ENCODE results near the gene UACA. TPM values are rescaled to one million over a fixed set of nuclear protein-coding genes. Genes with fewer than 3 reads are reported as not detected.
"Not testable (repeated sequence)": the region's sequence is repeated elsewhere in the genome, so short reads cannot be mapped to it uniquely, and the experiment has no call there.

Gene UACA
- total RNA-seq, 4 donors from 2014 or later: 63.9 to 119 (median 92.4) TPM

DNA sequence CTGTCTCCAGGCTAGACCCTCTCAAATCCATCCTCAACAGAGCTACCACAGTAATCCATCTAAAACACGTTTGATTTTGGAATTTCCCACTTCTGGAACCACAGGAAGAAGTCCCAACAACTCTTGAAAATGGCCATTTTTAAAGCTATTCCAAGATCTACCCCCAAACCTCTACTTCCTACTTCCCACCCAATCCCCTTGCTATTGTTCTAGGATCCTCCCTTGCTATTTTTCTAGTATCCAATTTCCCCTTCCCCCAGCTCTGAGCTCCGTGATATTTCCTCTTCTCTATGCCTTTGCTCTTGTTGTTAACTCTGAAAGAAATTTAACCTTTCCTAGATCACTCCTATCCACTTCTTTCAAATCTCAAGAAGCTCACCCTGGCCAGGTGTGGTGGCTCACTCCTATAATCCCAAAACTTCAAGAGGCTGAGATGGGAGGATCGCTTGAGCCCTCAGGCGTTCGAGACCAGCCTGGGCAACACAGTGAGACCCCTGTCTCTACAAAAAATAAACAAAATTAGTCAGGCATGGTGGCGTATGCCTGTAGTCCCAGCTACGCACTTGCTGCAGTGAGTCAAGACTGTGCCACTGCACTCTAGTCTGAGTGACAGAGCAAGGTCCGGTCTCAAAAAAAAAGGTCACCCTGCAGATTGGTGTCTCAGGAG, 13.0 kb downstream of the UACA start:
- Histone ChIP-seq H3K27ac (no peak overlapping the region), H3K4me3 (replicated peaks in 1 of 3) (no peak overlapping the region), H3K27me3 (no peaks in the 10 kb centered on the region), H3K4me1 (peaks cover 13 to 27% of the 10 kb centered on the region in 2 donors), H3K9me3 (no peaks in the 10 kb centered on the region), H3K36me3 (no peaks in the 10 kb centered on the region)
- DNase-seq: no peak
- 82 to 86% methylated on average over 8 of the region's 8 CpGs for WGBS, 2 donors
- TF ChIP-seq, protein P1, sequence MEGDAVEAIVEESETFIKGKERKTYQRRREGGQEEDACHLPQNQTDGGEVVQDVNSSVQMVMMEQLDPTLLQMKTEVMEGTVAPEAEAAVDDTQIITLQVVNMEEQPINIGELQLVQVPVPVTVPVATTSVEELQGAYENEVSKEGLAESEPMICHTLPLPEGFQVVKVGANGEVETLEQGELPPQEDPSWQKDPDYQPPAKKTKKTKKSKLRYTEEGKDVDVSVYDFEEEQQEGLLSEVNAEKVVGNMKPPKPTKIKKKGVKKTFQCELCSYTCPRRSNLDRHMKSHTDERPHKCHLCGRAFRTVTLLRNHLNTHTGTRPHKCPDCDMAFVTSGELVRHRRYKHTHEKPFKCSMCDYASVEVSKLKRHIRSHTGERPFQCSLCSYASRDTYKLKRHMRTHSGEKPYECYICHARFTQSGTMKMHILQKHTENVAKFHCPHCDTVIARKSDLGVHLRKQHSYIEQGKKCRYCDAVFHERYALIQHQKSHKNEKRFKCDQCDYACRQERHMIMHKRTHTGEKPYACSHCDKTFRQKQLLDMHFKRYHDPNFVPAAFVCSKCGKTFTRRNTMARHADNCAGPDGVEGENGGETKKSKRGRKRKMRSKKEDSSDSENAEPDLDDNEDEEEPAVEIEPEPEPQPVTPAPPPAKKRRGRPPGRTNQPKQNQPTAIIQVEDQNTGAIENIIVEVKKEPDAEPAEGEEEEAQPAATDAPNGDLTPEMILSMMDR (IDR thresholded peaks at IDR 0.05): no peak
- TF ChIP-seq POLR2A (IDR thresholded peaks at IDR 0.05): no peak
- intact Hi-C loops (cut with DNase I): no loop called here

DNA sequence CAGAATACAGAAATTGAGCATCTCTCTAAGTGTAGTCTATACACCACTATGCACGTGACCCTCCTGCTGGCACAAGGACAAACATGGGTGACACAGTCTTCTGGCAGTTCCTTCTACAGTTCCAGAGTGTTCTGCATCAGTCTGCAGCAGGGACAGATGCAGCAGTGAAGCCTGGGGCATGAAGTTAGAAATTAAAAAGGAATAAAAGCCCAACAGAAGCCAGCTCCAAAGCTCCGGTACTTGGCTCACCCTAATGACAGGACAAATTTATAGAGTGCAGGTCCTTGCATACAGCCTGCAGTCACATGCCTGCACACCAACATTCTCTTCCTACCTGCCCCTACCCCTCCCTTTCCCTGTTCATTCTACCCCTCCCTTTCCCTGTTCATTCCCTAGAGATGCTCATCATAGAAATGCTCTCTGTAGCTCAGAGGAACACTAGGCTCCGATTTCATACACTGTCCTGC, 15.0 kb downstream of the UACA start:
- no peaks in the 10 kb centered on the region for H3K36me3 ChIP-seq
- no peaks in the 10 kb centered on the region for H3K27me3 ChIP-seq
- peaks cover 20 to 35% of the 10 kb centered on the region in 2 donors for H3K4me1 ChIP-seq
- no peak overlapping the region for H3K4me3 ChIP-seq (replicated peaks in 1 of 3)
- 51 to 53% methylated on average over 3 of the region's 3 CpGs for WGBS, 2 donors
- H3K27ac ChIP-seq: peak overlapping the region in 1 of 3 donors; percentile 16
- intact Hi-C loops (cut with DNase I): no loop called here
- H3K9me3 ChIP-seq: no peaks in the 10 kb centered on the region
- no peak for TF ChIP-seq POLR2A (IDR thresholded peaks at IDR 0.05)
- TF ChIP-seq, protein P1 (IDR thresholded peaks at IDR 0.05): no peak
- DNase-seq: peak; percentile 52 to 61

DNA sequence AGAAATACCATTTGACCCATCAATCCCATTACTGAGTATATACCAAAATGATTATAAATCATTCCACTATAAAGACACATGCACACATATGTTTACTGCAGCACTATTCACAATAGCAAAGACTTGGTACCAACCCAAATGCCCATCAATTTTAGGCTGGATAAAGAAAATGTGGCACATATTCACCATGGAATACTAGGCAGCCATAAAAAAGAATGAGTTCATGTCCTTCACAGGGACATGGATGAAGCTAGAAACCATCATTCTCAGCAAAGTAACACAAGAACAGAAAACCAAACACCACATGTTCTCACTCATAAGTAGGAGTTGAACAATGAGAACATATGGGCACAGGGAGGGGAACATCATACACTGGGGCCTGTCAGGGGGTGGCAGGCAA, 16.8 kb downstream of the UACA start:
- H3K4me1 ChIP-seq: peaks cover 32 to 34% of the 10 kb centered on the region in 2 donors
- H3K9me3 ChIP-seq; H3K27ac ChIP-seq; DNase-seq; H3K36me3 ChIP-seq; intact Hi-C loops (cut with DNase I); H3K27me3 ChIP-seq; H3K4me3 ChIP-seq (replicated peaks in 1 of 3): not testable (repeated sequence)

DNA sequence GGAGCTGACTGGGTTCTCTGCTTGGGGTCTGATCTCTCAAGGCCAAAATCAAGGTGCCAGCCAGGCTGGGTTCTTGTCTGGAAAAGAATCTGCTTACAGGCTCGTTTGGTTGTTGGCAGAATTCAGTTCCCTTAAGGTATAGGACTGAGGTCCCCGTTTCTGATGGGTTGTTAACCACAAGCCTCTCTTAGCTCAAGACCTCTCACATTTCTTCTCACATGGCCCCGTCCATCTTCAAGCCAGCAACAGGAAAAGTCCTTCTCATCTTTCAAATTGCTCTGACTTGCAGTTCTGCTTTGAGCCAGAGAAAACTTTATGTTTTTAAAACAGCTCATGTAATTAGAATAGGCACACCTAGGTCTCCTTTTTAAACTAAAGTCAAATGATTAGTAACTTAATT, 20.4 kb downstream of the UACA start:
- WGBS, 2 donors: 38 to 40% methylated on average over 3 of the region's 3 CpGs
- TF ChIP-seq POLR2A (IDR thresholded peaks at IDR 0.05): no peak
- TF ChIP-seq, protein P1 (IDR thresholded peaks at IDR 0.05): no peak
- H3K27ac ChIP-seq: peak overlapping the region; percentile 64 to 86 (median 82)
- no peaks in the 10 kb centered on the region for H3K9me3 ChIP-seq
- no peak for DNase-seq
- H3K4me1 ChIP-seq: peaks cover 47 to 55% of the 10 kb centered on the region in 2 donors
- H3K4me3 ChIP-seq (replicated peaks in 1 of 3): no peak overlapping the region
- no peaks in the 10 kb centered on the region for H3K27me3 ChIP-seq
- no peaks in the 10 kb centered on the region for H3K36me3 ChIP-seq
- intact Hi-C loops (cut with DNase I): no loop called here

DNA sequence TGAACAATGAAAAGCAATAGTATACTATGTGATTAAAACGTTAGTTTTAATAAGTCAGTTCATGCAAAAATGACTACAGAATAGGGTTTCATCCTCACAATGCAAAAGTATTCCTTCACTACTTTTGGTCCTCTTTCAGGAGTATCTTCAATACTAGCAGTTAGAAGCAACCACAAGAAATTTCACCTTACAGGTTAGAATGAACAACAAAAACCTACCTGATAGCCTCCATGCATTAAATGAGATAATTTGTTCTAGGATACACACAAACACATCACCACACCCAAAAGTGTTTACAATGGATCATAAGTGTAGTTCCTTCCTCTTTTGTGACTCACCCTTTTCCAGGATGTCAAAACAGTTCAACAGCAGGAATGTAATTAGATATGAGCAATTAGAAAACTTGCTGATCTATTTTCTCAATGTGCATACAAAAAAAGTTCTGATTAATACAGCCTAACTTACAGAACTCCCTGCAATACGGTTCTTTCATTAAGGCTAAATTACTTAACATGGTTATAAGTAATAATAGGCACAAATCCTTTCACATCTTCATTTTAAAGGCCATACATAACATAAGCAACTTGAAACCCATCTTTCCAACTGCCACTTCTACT, 21.6 kb downstream of the UACA start:
- Histone ChIP-seq H3K9me3 (no peaks in the 10 kb centered on the region), H3K27ac (peak overlapping the region; percentile 71 to 86 (median 82)), H3K27me3 (no peaks in the 10 kb centered on the region), H3K36me3 (no peaks in the 10 kb centered on the region), H3K4me3 (replicated peaks in 1 of 3) (no peak overlapping the region), H3K4me1 (peaks cover 47 to 55% of the 10 kb centered on the region in 2 donors)
- 61 to 64% methylated on average over 2 of the region's 2 CpGs for WGBS, 2 donors
- intact Hi-C loops (cut with DNase I): no loop called here
- DNase-seq: no peak
- no peak for TF ChIP-seq POLR2A (IDR thresholded peaks at IDR 0.05)
- TF ChIP-seq, protein P1 (IDR thresholded peaks at IDR 0.05): no peak

All from thyroid gland (tissue), 4 donors.